HG03460 (cell line): ENCODE results near the gene DEFB113.

Experiments
- ATAC-seq: cut with Tn5 transposase; IDR thresholded peaks from one replicate; pipeline ENCODE4 v1.9.1; 2021; ENCODE audit not compliant: unreplicated experiment

DEFB113 gene

DNA sequence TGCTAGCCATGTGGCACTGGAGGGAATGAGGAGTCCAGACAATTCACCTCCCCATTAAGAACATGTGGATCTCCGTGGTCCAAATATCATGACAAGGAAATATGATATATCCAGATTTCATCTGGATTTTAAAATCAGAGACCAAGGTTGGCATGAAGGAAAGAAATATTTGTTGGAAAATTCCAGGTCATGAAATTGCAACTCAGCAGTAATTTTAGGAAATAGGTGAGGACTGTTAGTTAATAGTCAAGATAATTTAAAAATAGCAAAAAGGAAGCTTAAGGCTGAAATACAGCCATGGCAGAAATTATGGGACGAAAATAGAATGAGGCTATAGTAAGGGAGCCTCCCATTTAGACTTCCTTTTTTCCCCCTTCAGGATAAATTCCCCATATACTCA lies 32.4 kb downstream of the DEFB113 start:
- ATAC-seq = no peak

GRCh38 chr6:49935387-49935786 lies 34.0 kb downstream of the DEFB113 start:
- no peak for ATAC-seq

DNA sequence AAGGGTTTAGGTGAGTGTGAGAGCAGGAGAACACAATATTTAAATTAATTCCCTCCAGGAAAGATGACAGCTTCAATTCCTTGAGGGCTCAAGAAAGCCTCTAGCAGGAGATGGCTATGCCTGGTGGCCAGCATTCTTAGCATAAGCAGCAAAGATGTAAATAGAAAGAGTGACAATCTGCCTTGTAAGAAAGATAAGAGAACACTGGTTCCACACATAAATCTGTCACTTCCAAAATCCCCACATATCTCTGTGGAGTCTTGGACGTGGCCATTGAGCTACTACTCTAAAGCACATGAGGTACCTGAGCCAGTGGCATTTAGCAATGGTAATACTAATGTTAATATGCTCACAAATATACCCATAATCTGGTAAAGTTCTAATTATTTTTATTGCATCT lies 34.7 kb downstream of the DEFB113 start:
- no peak for ATAC-seq

DNA sequence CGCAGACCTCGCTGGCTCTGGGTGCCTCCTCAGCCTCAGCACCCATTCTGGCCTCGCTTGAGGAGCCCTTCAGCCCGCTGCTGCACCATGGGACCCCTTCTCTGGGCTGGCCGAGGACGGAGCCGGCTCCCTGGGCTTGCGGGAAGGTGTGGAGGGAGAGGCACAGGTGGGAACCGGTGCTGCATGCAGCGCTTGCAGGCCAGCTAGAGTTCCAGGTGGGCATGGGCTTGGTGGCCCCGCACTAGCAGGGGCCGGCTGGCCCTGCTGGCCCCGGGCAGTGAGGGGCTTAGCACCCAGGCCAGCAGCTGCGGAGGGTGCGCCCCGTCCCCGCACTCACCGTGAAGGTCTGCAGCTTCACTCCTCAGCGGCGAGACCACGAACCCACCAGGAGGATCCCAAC lies 35.9 kb downstream of the DEFB113 start:
- no peak for ATAC-seq

- no peak for ATAC-seq
These were observed 40.1 kb downstream of the DEFB113 start for GRCh38 chr6:49929340-49929739.

- no peak for ATAC-seq
These were observed 45.6 kb downstream of the DEFB113 start for GRCh38 chr6:49923826-49924225.

DNA sequence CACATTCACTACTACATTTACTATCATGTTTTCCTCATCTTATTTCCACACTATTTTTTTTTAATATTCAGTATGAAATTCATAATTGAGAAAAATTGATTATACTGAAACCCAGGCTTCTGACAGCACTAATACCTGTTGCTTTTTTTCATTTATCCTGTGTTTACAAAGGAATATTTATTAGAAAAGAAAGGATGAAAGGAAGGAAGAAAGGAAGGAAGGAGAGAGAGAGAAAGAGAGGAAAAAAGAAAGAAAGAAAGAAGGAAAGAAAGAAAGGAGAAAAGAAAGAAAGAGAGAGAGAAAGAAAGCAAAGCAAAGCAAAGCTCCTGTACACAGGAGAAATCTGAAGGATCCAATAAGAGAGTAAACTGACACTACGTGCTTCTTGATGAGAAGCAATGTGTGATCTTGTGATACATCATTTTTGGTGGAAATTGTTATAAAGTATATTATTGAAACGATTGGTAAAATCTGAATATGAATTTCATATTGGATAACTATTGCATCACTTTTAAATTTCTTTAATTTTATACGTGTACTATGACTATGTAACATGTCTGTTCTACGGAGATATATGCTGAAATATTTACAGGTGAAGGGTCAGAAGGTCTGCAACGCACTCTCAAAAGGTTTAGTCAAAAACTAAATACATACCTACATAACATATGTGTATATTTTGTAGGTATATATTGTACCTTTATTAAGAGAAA lies 49.3 kb downstream of the DEFB113 start:
- ATAC-seq = no peak

- no peak for ATAC-seq
These were observed 50.2 kb downstream of the DEFB113 start for GRCh38 chr6:49919261-49919660.

DNA sequence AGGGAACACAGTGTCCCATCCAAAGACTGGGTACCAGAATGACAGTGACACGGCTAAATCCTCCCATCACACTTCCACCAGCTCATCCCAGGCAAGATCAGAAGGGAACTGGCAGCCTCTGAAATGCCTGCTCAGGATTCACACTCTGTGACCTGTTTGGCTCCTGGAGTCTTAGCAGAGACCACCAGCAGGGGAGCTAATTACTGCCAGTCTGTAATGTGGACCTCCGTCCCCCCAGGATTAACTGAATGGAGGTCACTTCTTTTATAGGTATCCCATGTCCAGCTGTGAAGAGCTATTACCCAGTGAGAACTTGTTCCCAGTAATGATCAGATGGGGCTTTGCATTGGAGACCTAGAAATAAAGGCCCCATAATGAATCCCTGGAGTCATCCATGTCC lies 50.6 kb downstream of the DEFB113 start:
- ATAC-seq = no peak
